Epithelial cell of prostate (primary cell): Measurements from ENCODE around the gene SMIM10L2A.
"Not testable (repeated sequence)": the region's sequence is repeated elsewhere in the genome, so short reads cannot be mapped to it uniquely, and the experiment has no call there.

Experiments used
- DNase-seq: peaks from one replicate; pipeline ENCODE4 v3.0.0-alpha.2; 2011; ENCODE audit warnings: low read depth, low spot score
- H3K27ac ChIP-seq: fragments of 450-650 bp; 2 replicates; pipeline ENCODE4 v1.5.1; 2017; ENCODE audit warnings: mild to moderate bottlenecking

Gene SMIM10L2A

GRCh38 chrX:135421932-135422809 lies at the start of gene SMIM10L2A:
TSS of gene SMIM10L2A (plus strand) at chrX:135421944. CDS start at chrX:135422132, 188 bp downstream.
- H3K27ac ChIP-seq: peak within 1 kb of the TSS; percentile 9
- no peak for DNase-seq

GRCh38 chrX:135373357-135373756 lies 48.4 kb upstream of the SMIM10L2A start:
- DNase-seq: no peak
- no peak overlapping the region for H3K27ac ChIP-seq

- no peak overlapping the region for H3K27ac ChIP-seq
- no peak for DNase-seq
Measured at GRCh38 chrX:135382260-135382659, 39.5 kb upstream of the SMIM10L2A start.

GRCh38 chrX:135383249-135383648 lies 38.5 kb upstream of the SMIM10L2A start:
- H3K27ac ChIP-seq: no peak overlapping the region
- DNase-seq: no peak

- no peak for DNase-seq
- H3K27ac ChIP-seq: no peak overlapping the region
Measured at GRCh38 chrX:135384161-135384836, 37.4 kb upstream of the SMIM10L2A start.

- H3K27ac ChIP-seq: peak overlapping the region; percentile 91
- DNase-seq: no peak
Measured at GRCh38 chrX:135388841-135389240, 32.9 kb upstream of the SMIM10L2A start.

- peak overlapping the region; percentile 91 for H3K27ac ChIP-seq
- no peak for DNase-seq
Measured at GRCh38 chrX:135389243-135389642, 32.5 kb upstream of the SMIM10L2A start.

GRCh38 chrX:135389717-135390116 lies 32.0 kb upstream of the SMIM10L2A start:
- H3K27ac ChIP-seq: peak overlapping the region; percentile 91
- DNase-seq: peak; percentile 67

GRCh38 chrX:135391734-135392133 lies 30.0 kb upstream of the SMIM10L2A start:
- no peak for DNase-seq
- no peak overlapping the region for H3K27ac ChIP-seq

- no peak for DNase-seq
- H3K27ac ChIP-seq: no peak overlapping the region
Measured at GRCh38 chrX:135393051-135393450, 28.7 kb upstream of the SMIM10L2A start.

- H3K27ac ChIP-seq: no peak overlapping the region
- DNase-seq: no peak
Measured at GRCh38 chrX:135395064-135395463, 26.7 kb upstream of the SMIM10L2A start.

- peak; percentile 33 for DNase-seq
- peak overlapping the region; percentile 18 for H3K27ac ChIP-seq
Measured at GRCh38 chrX:135396109-135396508, 25.6 kb upstream of the SMIM10L2A start.

GRCh38 chrX:135396566-135396965 lies 25.2 kb upstream of the SMIM10L2A start:
- no peak for DNase-seq
- no peak overlapping the region for H3K27ac ChIP-seq

GRCh38 chrX:135397652-135398051 lies 24.1 kb upstream of the SMIM10L2A start:
- DNase-seq: no peak
- H3K27ac ChIP-seq: no peak overlapping the region

- DNase-seq: no peak
- H3K27ac ChIP-seq: no peak overlapping the region
Measured at GRCh38 chrX:135403374-135403773, 18.4 kb upstream of the SMIM10L2A start.

- not testable (repeated sequence) for DNase-seq
Measured at GRCh38 chrX:135406428-135406827, 15.3 kb upstream of the SMIM10L2A start.

GRCh38 chrX:135408794-135409193 lies 12.9 kb upstream of the SMIM10L2A start:
- DNase-seq: no peak
- no peak overlapping the region for H3K27ac ChIP-seq

More at GRCh38 chrX:135406428-135406827, 15.3 kb upstream of the SMIM10L2A start:
- not testable (repeated sequence) for H3K27ac ChIP-seq

GRCh38 chrX:135410861-135411627 lies 10.7 kb upstream of the SMIM10L2A start:
- H3K27ac ChIP-seq: no peak overlapping the region

GRCh38 chrX:135411893-135412292 lies 9.9 kb upstream of the SMIM10L2A start:
- DNase-seq: peak; percentile 14
- H3K27ac ChIP-seq: no peak overlapping the region

More at GRCh38 chrX:135410861-135411627, 10.7 kb upstream of the SMIM10L2A start:
- DNase-seq: no peak

- H3K27ac ChIP-seq: no peak overlapping the region
- DNase-seq: no peak
Measured at GRCh38 chrX:135416546-135416945, 5.2 kb upstream of the SMIM10L2A start.
